K562 (cell line): ENCODE results near the gene ERF. TPM values are rescaled to one million over a fixed set of nuclear protein-coding genes. Genes with fewer than 3 reads are reported as not detected.
A peak's percentile ranks its signal among the peaks of the same experiment; 100 is the strongest.

Experiments
- ADNP ChIP-seq: fragments of 200-800 bp; sonication (Bioruptor generic); IDR thresholded peaks from 2 replicates; pipeline ENCODE4 v1.6.1; 2016; ENCODE audit warnings: missing genetic modification characterization, missing compliant biosample characterization
- BCL6 ChIP-seq: fragments of 250-450 bp; sonication (Bioruptor Pico); IDR thresholded peaks from 2 replicates; pipeline ENCODE4 v1.4.0; 2020
- KHSRP ChIP-seq: fragments of 450-650 bp; IDR thresholded peaks from 2 replicates; pipeline ENCODE4 v1.6.1; 2017
- KLF1 ChIP-seq: fragments of 450-650 bp; IDR thresholded peaks from 2 replicates; pipeline ENCODE4 v1.6.1; 2016; ENCODE audit warnings: missing genetic modification characterization, missing compliant biosample characterization
- NFXL1 ChIP-seq: fragments of 450-650 bp; formaldehyde crosslinking; IDR thresholded peaks from 2 replicates; pipeline ENCODE4 v1.4.0; 2021; ENCODE audit warnings: mild to moderate bottlenecking
- PCBP2 ChIP-seq: fragments of 200-400 bp; formaldehyde crosslinking; IDR thresholded peaks from 2 replicates; pipeline ENCODE4 v1.6.1; 2018; ENCODE audit warnings: low read length, low read depth, mild to moderate bottlenecking, moderate library complexity; ENCODE audit not compliant: poor library complexity, severe bottlenecking
- SOX6 ChIP-seq: fragments of 450-650 bp; IDR thresholded peaks from 2 replicates; pipeline ENCODE4 v1.6.1; 2014; ENCODE audit warnings: mild to moderate bottlenecking
- TBL1XR1 ChIP-seq, 2 experiments: IDR thresholded peaks; 2 replicates each; pipeline ENCODE4 v1.6.1; 2012; ENCODE audit warnings: improper control_type of control experiment in 2 of 2, low read length in 2 of 2, mild to moderate bottlenecking in 1 of 2
- TFAM ChIP-seq: fragments of 250-450 bp; sonication (Bioruptor Pico); conservative IDR thresholded peaks from 2 replicates; pipeline ENCODE4 v1.5.0; 2021; ENCODE audit warnings: mild to moderate bottlenecking, moderate library complexity
- ZNF445 ChIP-seq: fragments of 250-450 bp; sonication (Bioruptor Pico); IDR thresholded peaks from 2 replicates; pipeline ENCODE4 v1.4.0; 2020; ENCODE audit warnings: low read depth, mild to moderate bottlenecking, moderate library complexity
- ZNF644 ChIP-seq: fragments of 200-800 bp; sonication (Bioruptor generic); IDR thresholded peaks from 2 replicates; pipeline ENCODE4 v1.6.1; 2016; ENCODE audit warnings: low read depth, missing genetic modification characterization, missing compliant biosample characterization
- polyA plus RNA-seq, 8 experiments: library from polyadenylated mRNA; depleted of rRNA in 4 of 8; stranded (reverse) in 5 of 8; unstranded in 3 of 8; fragments of >200 nt; fragmentation: Nextera tagmentation in 2 of 8; fragmentation: Illumina TruSeq in 1 of 8; extraction: Ambion mirVana in 2 of 8; extraction: Trizol in 1 of 8; gene quantifications; 2 replicates each; pipeline versions ENCODE4 v1.2.1 to v1.2.3, GENCODE V29; 2011 to 2014; ENCODE audit warnings: inconsistent platforms in 1 of 8, missing spikeins in 1 of 8
- total RNA-seq, 7 experiments: library from RNA; depleted of rRNA in 6 of 7; stranded (reverse); fragments of >200 nt in 6 of 7; fragmentation: Illumina TruSeq in 2 of 7; extraction: Trizol in 2 of 7; gene quantifications; 2 replicates each; pipeline versions ENCODE4 v1.2.1 to v1.2.3, GENCODE V29; 2011 to 2021; ENCODE audit warnings: low replicate concordance in 1 of 7
- TF ChIP-seq, protein P1 (sequence below): IDR thresholded peaks from 2 replicates; pipeline ENCODE4 v1.6.1; 2011; ENCODE audit warnings: borderline replicate concordance, low read depth, mild to moderate bottlenecking, moderate library complexity, low read length; ENCODE audit not compliant: insufficient read depth, poor library complexity, severe bottlenecking
- TF ChIP-seq, protein P2 (sequence below): sonication (generic); formaldehyde crosslinking; IDR thresholded peaks from 2 replicates; pipeline ENCODE4 v1.9.0; 2022; ENCODE audit warnings: mild to moderate bottlenecking, missing genetic modification reagents
- TF ChIP-seq, protein P3 (sequence below): sonication (generic); formaldehyde crosslinking; IDR thresholded peaks from 2 replicates; pipeline ENCODE4 v1.8.0; 2022; ENCODE audit warnings: mild to moderate bottlenecking, missing genetic modification reagents
- TF ChIP-seq, protein P4 (sequence below): fragments of 450-650 bp; formaldehyde crosslinking; IDR thresholded peaks from 2 replicates; pipeline ENCODE4 v1.4.0; 2020; ENCODE audit warnings: mild to moderate bottlenecking, moderate library complexity
- TF ChIP-seq, protein P5 (sequence below): fragments of 250-450 bp; sonication (Bioruptor Pico); IDR thresholded peaks from 2 replicates; pipeline ENCODE4 v1.9.0; 2021; ENCODE audit warnings: mild to moderate bottlenecking
- TF ChIP-seq, protein P6 (sequence below): sonication (generic); formaldehyde crosslinking; IDR thresholded peaks from 2 replicates; pipeline ENCODE4 v1.8.0; 2022; ENCODE audit warnings: missing genetic modification reagents, mild to moderate bottlenecking, borderline replicate concordance

The ERF gene
- total and polyA plus RNA-seq, 9 of the 15 experiments (the other 6 are each of a cell fraction or from before 2014, with no cell fraction given): 0.03 to 75.4 (median 27.0) TPM

DNA sequence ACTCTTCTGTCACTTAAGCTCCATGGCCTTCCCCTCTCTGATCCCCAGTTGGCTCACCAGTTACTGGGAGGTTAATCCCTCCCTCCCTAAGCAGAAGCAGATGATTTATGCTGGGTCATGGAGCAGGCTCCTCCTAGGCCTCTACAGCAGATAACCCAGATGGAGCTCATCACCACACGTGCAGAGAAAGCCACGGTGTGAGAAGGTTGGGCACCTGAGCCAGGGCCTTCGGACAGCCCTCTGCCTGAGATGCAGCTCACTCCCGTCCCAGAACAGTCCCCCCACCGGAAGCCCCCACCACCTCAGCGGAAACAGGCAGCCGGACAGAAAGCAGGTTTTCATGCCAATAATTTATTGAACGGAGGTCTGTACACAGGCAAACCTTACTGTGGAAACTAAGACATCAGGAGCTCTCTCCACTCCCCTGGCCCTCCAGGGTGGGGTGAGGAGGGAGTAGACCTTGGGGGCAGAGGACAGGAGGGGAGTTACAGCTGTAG is 25.0 kb downstream of the ERF start (continued):
- TF ChIP-seq, protein P1, sequence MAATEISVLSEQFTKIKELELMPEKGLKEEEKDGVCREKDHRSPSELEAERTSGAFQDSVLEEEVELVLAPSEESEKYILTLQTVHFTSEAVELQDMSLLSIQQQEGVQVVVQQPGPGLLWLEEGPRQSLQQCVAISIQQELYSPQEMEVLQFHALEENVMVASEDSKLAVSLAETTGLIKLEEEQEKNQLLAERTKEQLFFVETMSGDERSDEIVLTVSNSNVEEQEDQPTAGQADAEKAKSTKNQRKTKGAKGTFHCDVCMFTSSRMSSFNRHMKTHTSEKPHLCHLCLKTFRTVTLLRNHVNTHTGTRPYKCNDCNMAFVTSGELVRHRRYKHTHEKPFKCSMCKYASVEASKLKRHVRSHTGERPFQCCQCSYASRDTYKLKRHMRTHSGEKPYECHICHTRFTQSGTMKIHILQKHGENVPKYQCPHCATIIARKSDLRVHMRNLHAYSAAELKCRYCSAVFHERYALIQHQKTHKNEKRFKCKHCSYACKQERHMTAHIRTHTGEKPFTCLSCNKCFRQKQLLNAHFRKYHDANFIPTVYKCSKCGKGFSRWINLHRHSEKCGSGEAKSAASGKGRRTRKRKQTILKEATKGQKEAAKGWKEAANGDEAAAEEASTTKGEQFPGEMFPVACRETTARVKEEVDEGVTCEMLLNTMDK: no peak
- no peak for TF ChIP-seq ADNP (tag)
- no peak for TF ChIP-seq KHSRP
- TF ChIP-seq BCL6: no peak
- no peak for TF ChIP-seq ZNF644 (tag)
- TF ChIP-seq, protein P2, sequence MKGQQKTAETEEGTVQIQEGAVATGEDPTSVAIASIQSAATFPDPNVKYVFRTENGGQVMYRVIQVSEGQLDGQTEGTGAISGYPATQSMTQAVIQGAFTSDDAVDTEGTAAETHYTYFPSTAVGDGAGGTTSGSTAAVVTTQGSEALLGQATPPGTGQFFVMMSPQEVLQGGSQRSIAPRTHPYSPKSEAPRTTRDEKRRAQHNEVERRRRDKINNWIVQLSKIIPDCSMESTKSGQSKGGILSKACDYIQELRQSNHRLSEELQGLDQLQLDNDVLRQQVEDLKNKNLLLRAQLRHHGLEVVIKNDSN (CRISPR knock-in tag): no peak
- TF ChIP-seq TFAM: no peak
- TF ChIP-seq, protein P3, sequence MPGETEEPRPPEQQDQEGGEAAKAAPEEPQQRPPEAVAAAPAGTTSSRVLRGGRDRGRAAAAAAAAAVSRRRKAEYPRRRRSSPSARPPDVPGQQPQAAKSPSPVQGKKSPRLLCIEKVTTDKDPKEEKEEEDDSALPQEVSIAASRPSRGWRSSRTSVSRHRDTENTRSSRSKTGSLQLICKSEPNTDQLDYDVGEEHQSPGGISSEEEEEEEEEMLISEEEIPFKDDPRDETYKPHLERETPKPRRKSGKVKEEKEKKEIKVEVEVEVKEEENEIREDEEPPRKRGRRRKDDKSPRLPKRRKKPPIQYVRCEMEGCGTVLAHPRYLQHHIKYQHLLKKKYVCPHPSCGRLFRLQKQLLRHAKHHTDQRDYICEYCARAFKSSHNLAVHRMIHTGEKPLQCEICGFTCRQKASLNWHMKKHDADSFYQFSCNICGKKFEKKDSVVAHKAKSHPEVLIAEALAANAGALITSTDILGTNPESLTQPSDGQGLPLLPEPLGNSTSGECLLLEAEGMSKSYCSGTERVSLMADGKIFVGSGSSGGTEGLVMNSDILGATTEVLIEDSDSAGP (CRISPR knock-in tag): no peak
- TF ChIP-seq, protein P4, sequence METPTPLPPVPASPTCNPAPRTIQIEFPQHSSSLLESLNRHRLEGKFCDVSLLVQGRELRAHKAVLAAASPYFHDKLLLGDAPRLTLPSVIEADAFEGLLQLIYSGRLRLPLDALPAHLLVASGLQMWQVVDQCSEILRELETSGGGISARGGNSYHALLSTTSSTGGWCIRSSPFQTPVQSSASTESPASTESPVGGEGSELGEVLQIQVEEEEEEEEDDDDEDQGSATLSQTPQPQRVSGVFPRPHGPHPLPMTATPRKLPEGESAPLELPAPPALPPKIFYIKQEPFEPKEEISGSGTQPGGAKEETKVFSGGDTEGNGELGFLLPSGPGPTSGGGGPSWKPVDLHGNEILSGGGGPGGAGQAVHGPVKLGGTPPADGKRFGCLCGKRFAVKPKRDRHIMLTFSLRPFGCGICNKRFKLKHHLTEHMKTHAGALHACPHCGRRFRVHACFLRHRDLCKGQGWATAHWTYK (CRISPR knock-in tag): no peak
- TF ChIP-seq ZNF445 (CRISPR knock-in tag): no peak
- TF ChIP-seq PCBP2: no peak
- peak; percentile 37; the same call in 1 of the 2 replicates for TF ChIP-seq SOX6
- TF ChIP-seq, protein P5, sequence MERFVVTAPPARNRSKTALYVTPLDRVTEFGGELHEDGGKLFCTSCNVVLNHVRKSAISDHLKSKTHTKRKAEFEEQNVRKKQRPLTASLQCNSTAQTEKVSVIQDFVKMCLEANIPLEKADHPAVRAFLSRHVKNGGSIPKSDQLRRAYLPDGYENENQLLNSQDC (CRISPR knock-in tag): no peak
- TF ChIP-seq, protein P6, sequence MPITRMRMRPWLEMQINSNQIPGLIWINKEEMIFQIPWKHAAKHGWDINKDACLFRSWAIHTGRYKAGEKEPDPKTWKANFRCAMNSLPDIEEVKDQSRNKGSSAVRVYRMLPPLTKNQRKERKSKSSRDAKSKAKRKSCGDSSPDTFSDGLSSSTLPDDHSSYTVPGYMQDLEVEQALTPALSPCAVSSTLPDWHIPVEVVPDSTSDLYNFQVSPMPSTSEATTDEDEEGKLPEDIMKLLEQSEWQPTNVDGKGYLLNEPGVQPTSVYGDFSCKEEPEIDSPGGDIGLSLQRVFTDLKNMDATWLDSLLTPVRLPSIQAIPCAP: no peak
- no peak for TF ChIP-seq KLF1 (tag)
- no peak for TF ChIP-seq NFXL1
- TF ChIP-seq TBL1XR1 (IDR thresholded peaks at IDR 0.05; ENCODE audit: low read length in 2 of 2): no peak
